ENCODE measurements around the gene ATP11C.
"Not testable (repeated sequence)": the region's sequence is repeated elsewhere in the genome, so short reads cannot be mapped to it uniquely, and the experiment has no call there.

Gene ATP11C

DNA sequence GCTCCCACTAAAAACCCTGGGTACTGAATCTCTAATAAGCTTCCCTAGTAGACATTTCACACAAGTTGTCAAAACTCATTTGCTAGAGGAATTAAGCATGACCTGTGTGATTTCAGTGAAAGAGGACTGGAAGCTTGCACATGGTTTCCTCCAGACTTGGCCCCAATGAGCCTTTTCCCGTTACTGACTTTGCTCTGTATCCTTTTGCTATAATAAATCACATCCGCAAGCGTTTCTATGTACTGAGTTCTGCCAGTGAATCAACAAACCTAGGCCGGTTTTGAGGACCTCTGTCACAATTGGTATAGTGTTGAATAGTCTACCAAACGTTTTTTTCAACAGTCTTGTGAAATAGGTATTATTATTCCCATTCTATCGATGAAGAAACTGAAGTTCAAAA, 8.2 kb downstream of the ATP11C start:
- DNase-seq (ENCODE audit: low spot score), result no peak
- Histone ChIP-seq H3K4me3 (no peak overlapping the region), H3K27ac (no peak overlapping the region)
- TF ChIP-seq, protein P1, sequence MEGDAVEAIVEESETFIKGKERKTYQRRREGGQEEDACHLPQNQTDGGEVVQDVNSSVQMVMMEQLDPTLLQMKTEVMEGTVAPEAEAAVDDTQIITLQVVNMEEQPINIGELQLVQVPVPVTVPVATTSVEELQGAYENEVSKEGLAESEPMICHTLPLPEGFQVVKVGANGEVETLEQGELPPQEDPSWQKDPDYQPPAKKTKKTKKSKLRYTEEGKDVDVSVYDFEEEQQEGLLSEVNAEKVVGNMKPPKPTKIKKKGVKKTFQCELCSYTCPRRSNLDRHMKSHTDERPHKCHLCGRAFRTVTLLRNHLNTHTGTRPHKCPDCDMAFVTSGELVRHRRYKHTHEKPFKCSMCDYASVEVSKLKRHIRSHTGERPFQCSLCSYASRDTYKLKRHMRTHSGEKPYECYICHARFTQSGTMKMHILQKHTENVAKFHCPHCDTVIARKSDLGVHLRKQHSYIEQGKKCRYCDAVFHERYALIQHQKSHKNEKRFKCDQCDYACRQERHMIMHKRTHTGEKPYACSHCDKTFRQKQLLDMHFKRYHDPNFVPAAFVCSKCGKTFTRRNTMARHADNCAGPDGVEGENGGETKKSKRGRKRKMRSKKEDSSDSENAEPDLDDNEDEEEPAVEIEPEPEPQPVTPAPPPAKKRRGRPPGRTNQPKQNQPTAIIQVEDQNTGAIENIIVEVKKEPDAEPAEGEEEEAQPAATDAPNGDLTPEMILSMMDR (IDR thresholded peaks at IDR 0.05), result no peak

DNA sequence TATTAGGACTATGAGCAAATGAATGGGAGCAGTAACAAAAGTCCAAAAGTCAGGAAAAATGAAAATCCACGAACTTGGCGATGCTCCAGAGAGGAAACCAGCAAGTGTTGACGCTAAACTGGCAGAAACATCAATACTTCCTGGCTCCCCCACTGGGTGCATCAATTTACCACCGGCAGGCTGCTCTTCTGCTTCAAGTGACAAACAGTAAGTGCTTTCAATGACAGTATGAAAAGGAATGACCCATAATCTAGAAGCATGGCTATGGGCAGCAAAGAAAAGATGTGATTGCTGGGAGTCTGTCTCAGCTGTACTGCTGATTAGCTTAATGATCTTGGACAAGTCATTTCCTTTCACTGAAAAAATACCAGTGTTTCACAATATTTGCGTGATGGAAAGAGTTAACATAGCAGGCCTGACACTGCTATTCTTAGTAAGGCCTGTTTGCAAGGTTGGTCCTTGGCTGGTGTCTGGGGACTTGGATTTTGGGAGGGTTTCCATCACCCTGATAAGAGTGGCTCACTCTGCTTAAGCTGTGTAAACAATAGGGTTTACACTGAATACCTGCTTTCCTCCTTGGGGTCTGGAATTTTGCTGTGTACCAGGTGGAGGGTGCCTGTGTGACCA, 8.7 kb downstream of the ATP11C start:
- H3K27ac ChIP-seq, result no peak overlapping the region

DNA sequence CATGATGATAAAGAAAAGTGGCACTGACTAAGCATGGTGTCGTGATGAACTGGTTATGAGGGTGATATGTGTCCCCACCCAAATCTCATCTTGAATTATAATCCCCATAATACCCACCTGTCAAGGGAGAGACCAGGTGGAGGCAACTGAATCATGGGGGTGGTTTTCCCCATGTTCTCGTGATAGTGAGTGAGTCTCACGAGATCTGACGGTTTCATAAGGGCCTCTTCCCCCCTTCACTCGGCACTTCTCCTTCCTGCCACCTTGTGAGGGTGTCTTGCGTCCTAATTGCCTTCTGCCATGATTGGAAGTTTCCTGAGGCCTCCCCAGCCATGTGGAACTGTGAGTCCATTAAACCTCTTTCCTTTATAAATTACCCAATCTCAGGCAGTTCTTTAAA, 11.7 kb downstream of the ATP11C start:
- DNase-seq (ENCODE audit: low spot score); H3K4me3 ChIP-seq; H3K27ac ChIP-seq: not testable (repeated sequence)

More for the DNA sequence above, 8.7 kb downstream of the ATP11C start:
- TF ChIP-seq, protein P1 (IDR thresholded peaks at IDR 0.05), result no peak
- no peak for DNase-seq (ENCODE audit: low spot score)
- no peak overlapping the region for H3K4me3 ChIP-seq

DNA sequence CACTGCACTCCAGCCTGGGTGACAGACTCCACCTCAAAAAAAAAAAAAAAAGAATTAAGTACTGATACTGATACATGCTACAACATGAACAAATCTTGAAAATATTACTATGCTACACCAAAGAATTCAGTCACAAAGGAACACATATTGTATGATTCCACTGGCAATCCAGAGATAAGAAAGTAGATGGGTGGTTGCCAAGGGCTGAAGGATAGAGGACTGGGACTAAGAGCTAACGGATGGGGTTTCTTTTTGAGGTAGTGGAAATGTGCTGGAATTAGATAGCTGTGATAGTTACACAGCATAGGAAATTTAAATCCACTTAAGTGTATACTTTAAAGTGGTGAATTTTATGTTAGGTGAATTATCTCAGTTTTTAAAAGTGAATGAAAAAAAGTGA, 12.5 kb downstream of the ATP11C start:
- TF ChIP-seq, protein P1 (IDR thresholded peaks at IDR 0.05), result no peak
- H3K4me3 ChIP-seq, result no peak overlapping the region
- no peak for DNase-seq (ENCODE audit: low spot score)
- H3K27ac ChIP-seq, result no peak overlapping the region

DNA sequence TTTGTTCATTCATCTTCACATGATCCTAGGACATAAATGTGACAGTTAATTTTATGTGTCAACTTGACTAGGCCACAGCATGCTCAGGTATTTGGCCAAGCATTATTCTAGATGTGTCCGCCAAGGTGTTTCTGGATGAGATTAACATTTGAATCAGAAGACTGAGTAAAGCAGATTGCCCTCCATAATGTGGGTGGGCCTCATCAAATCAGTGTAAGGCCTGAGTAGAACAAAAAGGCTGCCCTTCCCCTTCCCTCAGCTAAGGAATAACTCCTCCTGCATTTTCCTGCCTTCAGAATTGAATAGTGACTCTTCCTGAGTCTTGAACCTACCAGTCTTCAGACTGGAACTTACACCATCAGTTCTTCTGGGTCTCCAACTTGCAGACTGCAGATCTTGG, 18.4 kb downstream of the ATP11C start:
- Histone ChIP-seq H3K27ac (no peak overlapping the region), H3K4me3 (no peak overlapping the region)
- TF ChIP-seq, protein P1 (IDR thresholded peaks at IDR 0.05), result no peak
- DNase-seq (ENCODE audit: low spot score), result no peak

DNA sequence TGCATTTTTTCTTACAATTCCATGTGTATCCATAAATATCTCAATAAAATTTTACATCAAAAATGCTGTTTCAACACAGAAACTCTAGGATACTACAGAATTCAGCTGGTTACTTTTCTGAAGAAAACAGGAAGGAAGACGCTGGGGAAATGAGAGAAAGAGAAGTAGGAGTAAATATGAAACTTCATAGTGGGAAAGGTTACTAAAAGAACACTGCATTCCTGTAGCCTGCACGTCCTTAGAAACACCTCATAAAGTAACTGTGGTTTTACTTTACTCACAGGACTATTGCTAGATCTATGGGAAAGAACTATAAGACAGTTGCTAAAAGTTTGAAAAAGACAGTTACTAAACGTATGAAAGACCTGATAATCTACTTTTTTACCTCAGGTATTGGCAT, 23.1 kb downstream of the ATP11C start:
- no peak for DNase-seq (ENCODE audit: low spot score)
- H3K27ac ChIP-seq, result no peak overlapping the region
- TF ChIP-seq, protein P1 (IDR thresholded peaks at IDR 0.05), result no peak
- no peak overlapping the region for H3K4me3 ChIP-seq

DNA sequence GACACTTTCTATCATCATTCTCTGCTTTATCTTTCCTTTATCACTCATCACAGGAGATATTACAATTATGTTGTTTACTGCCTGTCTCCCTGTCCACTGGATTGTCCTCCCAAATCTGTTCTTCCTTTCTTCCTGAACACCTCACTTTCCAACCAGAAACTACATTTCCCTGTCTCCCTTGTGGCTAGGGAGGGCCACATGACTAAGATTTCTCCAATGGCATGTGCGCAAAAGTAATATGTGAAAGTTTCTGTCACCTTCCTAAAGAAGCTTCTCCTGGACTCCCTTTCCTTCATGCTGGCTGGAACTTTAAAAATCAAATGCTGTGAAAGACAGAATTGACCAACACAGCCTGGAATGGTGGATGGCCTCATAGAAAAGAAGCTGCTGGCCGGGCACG, 25.8 kb downstream of the ATP11C start:
- TF ChIP-seq, protein P1 (IDR thresholded peaks at IDR 0.05), result no peak
- Histone ChIP-seq H3K4me3 (no peak overlapping the region), H3K27ac (no peak overlapping the region)
- DNase-seq (ENCODE audit: low spot score), result no peak

Data from coronary artery (tissue), 2 donors.